Hippocampal formation (tissue), 2 donors: Measurements from ENCODE around the gene EPHB6.

Experiments used
- DNase-seq, 2 donors: peaks; one replicate each; lab custom pipeline; 2025; lab: John Stamatoyannopoulos, UW

Gene EPHB6

GRCh38 chr7:142876991-142877910 is 22.4 kb downstream of the EPHB6 start:
- no peak for DNase-seq

GRCh38 chr7:142878315-142878714 is 23.4 kb downstream of the EPHB6 start:
- no peak for DNase-seq

GRCh38 chr7:142879060-142879459 is 24.2 kb downstream of the EPHB6 start:
- no peak for DNase-seq

GRCh38 chr7:142880876-142881505 is 26.1 kb downstream of the EPHB6 start:
- no peak for DNase-seq

GRCh38 chr7:142881586-142882337 is 26.9 kb downstream of the EPHB6 start:
- no peak for DNase-seq

- DNase-seq: no peak
Observed at GRCh38 chr7:142882338-142882678, 27.4 kb downstream of the EPHB6 start.

GRCh38 chr7:142883145-142883544 is 28.3 kb downstream of the EPHB6 start:
- no peak for DNase-seq

- DNase-seq: no peak
Observed at GRCh38 chr7:142883571-142884285, 28.9 kb downstream of the EPHB6 start.

GRCh38 chr7:142884286-142884640 is 29.4 kb downstream of the EPHB6 start:
- no peak for DNase-seq

- DNase-seq: no peak
Observed at GRCh38 chr7:142885311-142886230, 30.7 kb downstream of the EPHB6 start, which contains the start of gene TRPV6. Gene TRPV6, minus strand, starts transcription at chr7:142885745.

- no peak for DNase-seq
Observed at GRCh38 chr7:142886866-142887265, 32.0 kb downstream of the EPHB6 start.

GRCh38 chr7:142887282-142888015 is 32.6 kb downstream of the EPHB6 start:
- no peak for DNase-seq

- DNase-seq: no peak
Observed at GRCh38 chr7:142889816-142890215, 34.9 kb downstream of the EPHB6 start.

GRCh38 chr7:142890874-142891485 is 36.1 kb downstream of the EPHB6 start:
- no peak for DNase-seq

GRCh38 chr7:142891490-142892082 is 36.7 kb downstream of the EPHB6 start:
- DNase-seq: no peak

- no peak for DNase-seq
Observed at GRCh38 chr7:142892951-142893350, 38.1 kb downstream of the EPHB6 start.

- no peak for DNase-seq
Observed at GRCh38 chr7:142894112-142894984, 39.5 kb downstream of the EPHB6 start.

GRCh38 chr7:142894985-142895593 is 40.2 kb downstream of the EPHB6 start:
- no peak for DNase-seq
